ENCODE results near the gene BRD1. TPM values are rescaled to one million over a fixed set of nuclear protein-coding genes. Genes with fewer than 3 reads are reported as not detected.

Gene BRD1
- total and polyA plus RNA-seq, 4 donors, result 16.6 to 51.5 (median 28.1) TPM

DNA sequence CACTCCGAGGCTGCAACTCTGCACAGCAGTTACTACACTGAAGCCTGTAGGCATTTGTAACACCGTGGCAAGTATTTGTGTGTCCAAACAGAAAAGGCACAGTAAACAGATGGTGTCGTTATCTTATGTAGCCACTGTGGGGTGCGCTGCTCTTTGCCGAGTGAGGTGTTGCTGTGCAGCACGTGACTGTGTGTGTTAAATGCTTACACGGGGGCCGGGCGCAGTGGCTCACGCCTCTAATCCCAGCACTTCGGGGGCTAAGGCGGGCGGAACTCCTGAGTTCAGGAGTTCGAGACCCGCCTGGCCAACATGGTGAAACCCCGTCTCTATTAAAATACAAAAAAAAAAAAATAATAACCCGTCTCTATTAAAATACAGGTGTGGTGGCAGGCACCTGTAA is 37.5 kb upstream of the BRD1 start:
- WGBS, 2 donors, result 92 to 93% methylated on average over 17 of the region's 17 CpGs
- peaks cover 3 to 18% (median 11%) of the 10 kb centered on the region in 4 donors for H3K9me3 ChIP-seq (ENCODE audit: control insufficient read depth in 4 of 4, insufficient read depth in 3 of 4, low read length in 3 of 4)
- H3K9ac ChIP-seq (ENCODE audit: insufficient read depth in 1 of 2, low read length in 2 of 2), result no peak overlapping the region
- TF ChIP-seq, protein P1, sequence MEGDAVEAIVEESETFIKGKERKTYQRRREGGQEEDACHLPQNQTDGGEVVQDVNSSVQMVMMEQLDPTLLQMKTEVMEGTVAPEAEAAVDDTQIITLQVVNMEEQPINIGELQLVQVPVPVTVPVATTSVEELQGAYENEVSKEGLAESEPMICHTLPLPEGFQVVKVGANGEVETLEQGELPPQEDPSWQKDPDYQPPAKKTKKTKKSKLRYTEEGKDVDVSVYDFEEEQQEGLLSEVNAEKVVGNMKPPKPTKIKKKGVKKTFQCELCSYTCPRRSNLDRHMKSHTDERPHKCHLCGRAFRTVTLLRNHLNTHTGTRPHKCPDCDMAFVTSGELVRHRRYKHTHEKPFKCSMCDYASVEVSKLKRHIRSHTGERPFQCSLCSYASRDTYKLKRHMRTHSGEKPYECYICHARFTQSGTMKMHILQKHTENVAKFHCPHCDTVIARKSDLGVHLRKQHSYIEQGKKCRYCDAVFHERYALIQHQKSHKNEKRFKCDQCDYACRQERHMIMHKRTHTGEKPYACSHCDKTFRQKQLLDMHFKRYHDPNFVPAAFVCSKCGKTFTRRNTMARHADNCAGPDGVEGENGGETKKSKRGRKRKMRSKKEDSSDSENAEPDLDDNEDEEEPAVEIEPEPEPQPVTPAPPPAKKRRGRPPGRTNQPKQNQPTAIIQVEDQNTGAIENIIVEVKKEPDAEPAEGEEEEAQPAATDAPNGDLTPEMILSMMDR (IDR thresholded peaks at IDR 0.05; ENCODE audit: control extremely low read depth, extremely low read depth), result no peak
- H3K27ac ChIP-seq (ENCODE audit: low read depth in 1 of 2, low read length in 1 of 2), result no peak overlapping the region
- peaks cover 4 to 15% (median 5%) of the 10 kb centered on the region in 4 donors for H3K36me3 ChIP-seq (ENCODE audit: control insufficient read depth in 4 of 4, insufficient read depth in 4 of 4, low read length in 4 of 4)
- no peaks in the 10 kb centered on the region for H3K27me3 ChIP-seq (ENCODE audit: control insufficient read depth in 3 of 3, insufficient read depth in 3 of 3, low read length in 2 of 3)
- DNase-seq (no peak), ATAC-seq (ENCODE audit: insufficient read depth, low FRiP score) (no peak)
- peaks cover 0 to 2% (median 0%) of the 10 kb centered on the region in 5 donors for H3K4me1 ChIP-seq (ENCODE audit: control insufficient read depth in 5 of 5, insufficient read depth in 5 of 5, low read length in 5 of 5)
- no peak overlapping the region for H3K4me3 ChIP-seq

DNA sequence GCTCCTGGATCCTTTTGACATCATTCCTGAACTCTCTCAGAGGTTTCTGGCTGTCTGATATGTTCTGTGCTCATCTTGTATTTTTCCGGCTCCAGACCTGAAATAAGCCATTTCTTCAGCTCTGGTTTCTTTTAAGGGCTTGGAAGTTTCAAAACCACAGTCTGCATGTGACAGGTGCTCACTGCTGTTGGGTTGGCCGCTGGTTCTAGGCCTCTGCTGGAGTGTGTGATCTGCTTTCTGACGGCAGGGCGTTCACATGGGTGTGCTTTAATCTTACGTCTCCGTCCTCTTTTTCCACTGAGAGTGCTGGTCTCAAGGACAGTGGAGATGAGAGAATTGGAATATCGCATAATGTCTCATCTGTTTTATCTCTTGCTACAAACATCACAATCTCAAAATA is 36.3 kb upstream of the BRD1 start:
- H3K27me3 ChIP-seq (ENCODE audit: control insufficient read depth in 3 of 3, insufficient read depth in 3 of 3, low read length in 2 of 3), result no peaks in the 10 kb centered on the region
- H3K36me3 ChIP-seq (ENCODE audit: control insufficient read depth in 4 of 4, insufficient read depth in 4 of 4, low read length in 4 of 4), result peaks cover 2 to 9% (median 4%) of the 10 kb centered on the region in 4 donors
- no peak overlapping the region for H3K27ac ChIP-seq (ENCODE audit: low read depth in 1 of 2, low read length in 1 of 2)
- peaks cover 3 to 13% (median 5%) of the 10 kb centered on the region in 4 donors for H3K9me3 ChIP-seq (ENCODE audit: control insufficient read depth in 4 of 4, insufficient read depth in 3 of 4, low read length in 3 of 4)
- H3K9ac ChIP-seq (ENCODE audit: insufficient read depth in 1 of 2, low read length in 2 of 2), result no peak overlapping the region
- TF ChIP-seq, protein P1 (IDR thresholded peaks at IDR 0.05; ENCODE audit: control extremely low read depth, extremely low read depth), result no peak
- H3K4me3 ChIP-seq, result no peak overlapping the region
- 77 to 78% methylated on average over 7 of the region's 7 CpGs for WGBS, 2 donors
- DNase-seq (no peak), ATAC-seq (ENCODE audit: insufficient read depth, low FRiP score) (no peak)
- peaks cover 0 to 2% (median 0%) of the 10 kb centered on the region in 5 donors for H3K4me1 ChIP-seq (ENCODE audit: control insufficient read depth in 5 of 5, insufficient read depth in 5 of 5, low read length in 5 of 5)

DNA sequence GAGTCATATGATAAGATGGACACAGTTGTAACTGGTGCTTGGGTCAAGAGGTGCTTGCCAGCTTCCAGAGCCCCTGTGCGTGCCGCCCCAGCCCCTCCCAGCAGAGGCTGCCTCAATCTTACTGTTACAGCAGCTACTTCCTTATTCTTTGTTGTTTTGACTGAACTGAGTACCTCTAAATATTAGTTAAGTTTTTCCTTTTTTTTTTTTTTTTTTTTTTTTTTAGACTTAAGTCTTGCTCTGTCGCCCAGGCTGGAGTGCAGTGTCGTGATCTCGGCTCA is 34.8 kb upstream of the BRD1 start:
- no peak overlapping the region for H3K27ac ChIP-seq (ENCODE audit: low read depth in 1 of 2, low read length in 1 of 2)
- H3K27me3 ChIP-seq (ENCODE audit: control insufficient read depth in 3 of 3, insufficient read depth in 3 of 3, low read length in 2 of 3), result no peaks in the 10 kb centered on the region
- no peak overlapping the region for H3K9ac ChIP-seq (ENCODE audit: insufficient read depth in 1 of 2, low read length in 2 of 2)
- WGBS, 2 donors, result 69 to 72% methylated on average over 5 of the region's 5 CpGs
- TF ChIP-seq, protein P1 (IDR thresholded peaks at IDR 0.05; ENCODE audit: control extremely low read depth, extremely low read depth), result no peak
- H3K4me3 ChIP-seq, result no peak overlapping the region
- H3K36me3 ChIP-seq (ENCODE audit: control insufficient read depth in 4 of 4, insufficient read depth in 4 of 4, low read length in 4 of 4), result peaks cover 0 to 6% (median 2%) of the 10 kb centered on the region in 4 donors
- peaks cover 0 to 9% (median 5%) of the 10 kb centered on the region in 4 donors for H3K9me3 ChIP-seq (ENCODE audit: control insufficient read depth in 4 of 4, insufficient read depth in 3 of 4, low read length in 3 of 4)
- ATAC-seq (ENCODE audit: insufficient read depth, low FRiP score), result no peak
- no peak for DNase-seq
- peaks cover 0 to 11% (median 0%) of the 10 kb centered on the region in 5 donors for H3K4me1 ChIP-seq (ENCODE audit: control insufficient read depth in 5 of 5, insufficient read depth in 5 of 5, low read length in 5 of 5)

Data from lung (tissue), 12 donors.